HG03060 (cell line): ENCODE measurements around the gene GCNT4.
A peak's percentile ranks its signal among the peaks of the same experiment; 100 is the strongest.

Experiments
- ATAC-seq: cut with Tn5 transposase; IDR thresholded peaks from one replicate; pipeline ENCODE4 v1.9.1; 2021; ENCODE audit warnings: low read depth, moderate number of reproducible peaks; ENCODE audit not compliant: unreplicated experiment

Gene GCNT4

DNA sequence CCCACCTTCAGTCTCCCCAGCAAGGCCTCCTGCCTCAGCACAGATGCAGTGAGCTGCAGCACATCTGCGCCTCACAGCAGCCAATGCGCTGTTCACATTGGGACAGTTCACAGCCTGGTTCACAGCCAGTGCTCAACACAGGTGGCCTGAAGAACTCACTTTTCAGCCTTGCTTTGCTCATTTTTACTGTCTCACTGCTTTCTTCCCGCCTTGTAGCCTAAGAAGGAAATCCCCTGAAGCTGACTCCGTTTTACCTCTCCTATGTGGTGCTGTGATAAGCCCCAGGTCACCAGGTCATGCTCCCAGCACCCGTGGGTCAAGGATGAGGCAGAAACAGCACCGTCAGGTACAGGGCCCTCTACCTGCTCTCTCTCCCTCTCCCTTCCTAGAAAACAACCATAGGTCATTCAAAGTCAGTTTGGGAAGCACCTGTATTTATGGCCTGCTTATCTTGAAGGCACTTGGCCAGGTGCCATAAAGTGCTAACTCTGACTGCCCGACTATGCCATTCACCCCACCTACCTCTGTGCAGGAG lies 1.1 kb downstream of the GCNT4 start:
- no peak for ATAC-seq

DNA sequence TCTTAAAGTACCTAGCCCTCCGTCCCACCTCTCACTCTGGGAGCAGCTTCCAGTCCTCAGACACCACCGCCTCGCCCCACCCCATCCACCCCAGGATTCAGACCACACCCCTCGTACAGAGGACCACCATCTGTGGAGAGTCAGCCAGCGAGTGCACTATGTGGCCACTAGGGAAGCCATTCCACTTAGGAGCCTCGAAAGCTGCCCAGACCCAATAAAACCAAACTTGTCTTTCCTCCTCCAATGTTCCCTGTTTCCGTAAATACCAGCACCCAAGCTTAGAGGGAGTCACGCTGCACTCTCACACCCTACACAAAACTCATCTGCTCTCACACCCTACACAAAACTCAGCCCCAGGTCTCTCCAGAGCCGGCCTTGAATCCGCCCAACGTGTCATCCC lies 1.9 kb downstream of the GCNT4 start:
- no peak for ATAC-seq

DNA sequence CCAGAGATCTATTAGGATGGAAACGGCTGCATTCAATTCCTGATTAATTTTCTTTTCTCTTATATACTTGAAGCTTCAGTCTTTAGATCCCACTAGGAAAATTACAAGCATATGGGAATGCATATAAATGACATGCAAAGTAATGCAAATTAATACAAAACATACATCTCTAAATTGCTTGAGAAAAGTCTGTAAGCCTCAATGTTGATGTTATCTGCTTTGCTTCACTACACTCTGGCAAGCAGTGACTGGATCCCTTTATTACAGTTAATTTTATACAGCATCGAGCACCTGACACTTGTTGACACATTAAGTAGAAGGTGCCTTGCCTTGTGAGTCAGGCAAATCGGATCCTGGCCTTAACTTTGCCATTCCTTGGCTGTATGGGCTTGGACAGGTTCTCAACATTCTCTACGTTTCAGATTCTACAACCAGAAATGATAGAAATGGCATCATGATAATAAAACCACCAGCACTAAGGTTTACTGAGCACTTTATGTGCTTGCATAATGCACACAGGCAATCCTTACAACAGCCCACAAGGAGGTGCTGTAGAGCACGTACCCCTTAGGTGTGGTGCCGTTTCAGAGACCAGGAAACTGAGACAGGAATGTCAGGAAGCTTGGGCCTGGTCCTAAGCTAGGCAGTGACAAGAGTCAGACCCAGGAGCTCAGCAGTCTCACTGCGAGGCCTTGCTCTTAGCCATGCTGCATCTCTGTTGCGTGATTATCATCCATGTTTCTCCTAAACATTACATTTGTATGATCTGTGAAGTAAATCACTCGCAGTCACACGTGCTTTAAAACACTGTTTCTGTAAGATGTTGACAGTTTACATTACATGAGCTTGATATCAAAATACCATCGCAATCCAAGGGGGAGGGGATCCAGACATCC lies 2.7 kb downstream of the GCNT4 start:
- ATAC-seq, result no peak

DNA sequence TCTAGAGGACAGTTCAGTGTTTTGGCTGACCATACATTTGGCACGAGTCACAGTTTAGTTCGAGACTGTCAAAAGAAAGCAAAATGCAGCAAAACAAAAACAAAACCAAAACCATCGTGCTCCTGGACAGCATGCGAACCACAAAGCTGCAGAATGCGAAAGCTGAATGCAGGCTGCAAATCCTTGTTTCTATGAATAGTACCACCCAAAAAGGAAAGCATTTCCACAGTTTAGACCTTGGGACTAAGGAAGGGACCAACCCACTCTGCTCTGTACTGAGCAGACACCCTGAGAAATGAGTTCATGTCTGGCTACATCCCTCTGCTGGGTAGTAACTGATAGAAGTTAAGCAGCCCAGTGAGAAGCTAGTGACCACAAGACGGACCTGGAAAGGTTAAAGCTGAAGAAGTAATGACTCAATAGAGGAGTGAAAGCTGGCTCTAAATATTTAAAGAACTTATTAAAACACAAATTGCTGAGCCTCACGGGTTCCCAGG lies 3.9 kb downstream of the GCNT4 start:
- ATAC-seq, result peak; percentile 43

DNA sequence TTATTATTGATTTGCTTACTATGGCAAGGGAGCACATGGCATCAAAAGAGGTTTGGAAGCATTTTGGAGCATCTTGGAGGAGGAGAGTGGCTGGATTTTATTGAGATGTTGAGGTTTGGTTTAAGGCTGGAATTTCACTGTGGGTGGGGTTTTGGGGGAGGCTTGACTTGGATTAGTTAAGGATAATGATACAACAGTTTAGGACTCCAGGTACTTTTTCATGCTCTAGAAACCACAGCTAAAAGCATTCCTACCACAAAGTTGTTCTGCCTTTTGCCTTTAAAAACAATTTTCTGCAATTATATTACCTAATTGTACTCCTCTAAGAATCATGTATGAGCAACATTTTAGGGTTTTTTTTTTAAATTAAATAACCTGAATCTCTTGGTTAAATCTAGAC lies 5.0 kb downstream of the GCNT4 start:
- no peak for ATAC-seq

DNA sequence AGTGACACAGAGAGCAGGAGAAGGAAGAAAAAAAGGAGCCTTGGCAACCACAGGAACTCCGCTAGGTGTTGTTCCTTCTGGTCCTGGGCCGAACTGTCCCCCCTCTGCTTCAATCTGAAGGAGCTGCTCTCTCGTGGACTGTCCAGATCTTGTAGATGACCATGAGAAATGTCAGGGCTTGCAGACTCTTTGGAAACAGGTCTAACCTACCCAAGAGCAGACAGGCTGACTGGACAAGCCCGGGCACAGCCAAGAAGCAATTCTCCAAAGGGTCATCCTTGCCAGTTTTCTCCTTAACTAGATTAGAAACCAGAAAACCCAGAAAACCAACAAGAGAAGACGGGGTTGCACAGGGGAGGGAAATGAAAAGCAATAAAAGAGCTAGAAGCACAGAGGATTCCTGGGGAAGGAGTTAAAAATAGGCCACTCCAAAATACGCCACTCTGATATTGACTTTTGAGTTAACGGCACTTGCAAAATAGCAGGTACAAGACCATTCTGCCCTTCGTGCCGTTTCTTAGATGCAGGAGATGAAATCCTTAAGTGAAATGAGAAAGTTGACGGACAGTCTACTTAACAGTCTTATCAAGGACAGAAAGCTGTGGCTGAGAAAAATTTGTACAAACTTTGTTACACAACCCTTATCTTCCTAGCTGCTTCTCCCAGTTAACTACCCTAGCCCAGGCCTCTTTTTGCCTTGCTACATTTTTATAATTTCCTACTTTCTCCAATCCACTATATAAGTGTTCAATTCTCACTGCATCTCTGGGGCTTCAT lies 5.8 kb downstream of the GCNT4 start:
- no peak for ATAC-seq

DNA sequence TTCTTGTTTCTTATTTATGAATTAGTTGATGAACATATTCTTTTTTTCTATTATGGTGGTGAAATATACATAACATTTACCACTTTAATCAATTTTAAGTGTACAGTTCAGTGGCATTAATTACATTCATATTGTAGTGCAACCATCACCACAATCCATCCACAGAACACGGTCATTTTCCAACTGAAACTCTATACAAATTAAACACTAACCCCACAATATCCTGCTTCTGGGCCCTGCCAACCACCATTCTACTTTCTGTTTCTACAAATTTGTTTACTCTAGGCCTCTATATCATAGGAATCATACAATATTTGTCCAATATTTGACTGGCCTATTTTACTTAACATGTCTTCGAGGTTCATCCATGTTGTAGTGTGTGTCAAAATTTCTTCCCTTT lies 7.3 kb downstream of the GCNT4 start:
- ATAC-seq, result no peak

DNA sequence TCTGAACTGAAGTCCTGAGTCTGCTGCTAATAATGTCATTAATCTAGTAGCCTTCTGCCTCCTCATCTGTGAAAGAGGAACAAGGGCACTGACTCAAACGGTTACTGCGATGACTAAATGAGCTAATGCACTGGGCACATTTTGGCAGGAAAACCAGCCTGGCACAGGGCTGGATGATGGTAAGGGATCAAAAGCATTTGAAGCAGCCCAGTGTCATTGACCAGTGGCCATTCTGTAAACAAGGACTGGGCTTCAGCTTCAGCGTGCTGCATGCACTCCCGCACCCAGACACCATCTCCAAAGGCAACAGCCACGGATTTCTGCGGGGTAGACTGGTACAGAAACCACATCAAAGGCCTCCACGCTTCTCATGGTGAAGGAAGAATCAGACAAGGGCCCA lies 8.0 kb downstream of the GCNT4 start:
- no peak for ATAC-seq

DNA sequence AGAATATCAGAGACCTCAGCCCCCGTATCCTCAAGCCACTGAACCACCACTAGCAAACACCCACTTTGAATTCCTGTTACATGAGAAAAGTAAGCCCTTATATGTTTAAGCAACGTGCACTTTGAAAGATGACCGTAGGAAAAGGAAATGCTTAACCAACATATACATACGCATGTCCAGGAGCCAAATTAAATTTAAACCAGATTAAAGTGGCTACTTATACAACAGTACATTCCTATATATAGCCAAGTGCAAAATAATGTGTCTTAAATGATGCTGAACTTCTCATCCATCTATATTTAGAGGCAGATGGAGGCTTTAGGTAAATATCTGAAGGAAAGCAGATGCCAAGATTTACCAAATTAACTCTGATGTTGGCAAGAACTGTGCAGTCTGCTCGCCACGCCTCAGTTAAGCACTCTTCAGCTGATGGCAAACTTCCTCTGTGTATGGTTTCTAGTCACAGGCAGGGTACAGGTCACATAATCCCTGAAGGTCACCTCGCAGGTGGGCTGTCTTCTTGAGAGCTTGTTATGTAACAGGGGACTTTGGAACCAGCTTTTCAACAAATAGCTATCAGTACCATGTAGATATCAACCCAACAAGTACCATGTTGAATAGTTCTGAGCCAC lies 8.6 kb downstream of the GCNT4 start:
- ATAC-seq, result no peak

DNA sequence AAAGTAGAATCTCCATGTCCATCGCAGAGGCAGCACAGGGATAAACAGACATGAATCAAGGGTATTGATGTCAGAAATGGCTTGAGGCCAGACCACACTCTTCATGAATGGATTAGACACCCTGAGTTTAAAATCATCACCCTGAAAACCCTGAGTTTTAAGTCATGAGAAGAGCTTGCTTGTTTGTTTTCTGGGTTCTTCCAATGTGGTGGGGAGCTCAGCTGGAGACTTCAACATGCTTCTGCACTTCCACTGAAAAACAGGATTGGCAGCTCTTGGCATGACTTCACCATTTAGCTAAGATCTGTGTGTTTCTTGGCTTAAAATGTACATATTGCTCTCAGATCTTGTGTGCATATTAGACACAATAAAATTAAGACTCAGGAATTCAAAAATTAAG lies 9.8 kb downstream of the GCNT4 start:
- no peak for ATAC-seq

DNA sequence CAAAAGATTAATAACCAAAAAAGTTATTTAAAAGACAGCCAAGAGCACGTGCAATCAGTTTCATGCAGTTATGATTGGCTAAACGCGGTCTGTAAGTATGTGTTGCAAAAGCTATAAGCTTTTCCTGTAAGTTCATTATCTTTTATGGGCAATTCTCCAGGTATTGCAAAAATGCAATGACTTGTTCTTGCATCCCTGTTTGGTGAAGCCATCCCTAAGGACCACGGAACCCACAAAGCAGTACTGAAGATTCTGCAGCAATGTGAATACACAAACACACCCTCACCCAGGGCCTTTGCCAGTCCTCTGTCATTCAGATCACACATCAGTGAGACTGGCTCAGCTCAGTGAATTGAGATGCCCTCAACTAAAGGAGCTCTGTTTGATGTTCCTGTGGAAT lies 11.4 kb downstream of the GCNT4 start:
- ATAC-seq, result no peak

DNA sequence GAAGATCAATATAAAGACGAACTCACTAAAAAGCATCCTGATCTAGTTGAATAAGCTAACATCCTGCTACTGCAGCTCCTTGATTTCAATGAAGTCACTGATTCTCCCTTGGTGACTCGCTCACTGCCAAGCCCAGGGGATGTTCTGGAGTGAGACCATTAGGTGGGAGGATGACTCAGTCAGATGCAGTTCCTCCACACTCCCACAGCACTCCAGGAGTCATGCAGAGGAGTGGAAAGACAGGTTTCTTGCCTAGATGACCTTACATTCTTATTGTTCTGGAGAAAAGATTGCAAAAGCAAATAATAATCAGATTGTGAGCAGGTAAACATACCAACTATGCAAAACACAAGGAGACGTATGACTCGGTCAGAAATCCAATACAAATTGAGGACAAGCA lies 15.3 kb downstream of the GCNT4 start:
- ATAC-seq, result no peak

DNA sequence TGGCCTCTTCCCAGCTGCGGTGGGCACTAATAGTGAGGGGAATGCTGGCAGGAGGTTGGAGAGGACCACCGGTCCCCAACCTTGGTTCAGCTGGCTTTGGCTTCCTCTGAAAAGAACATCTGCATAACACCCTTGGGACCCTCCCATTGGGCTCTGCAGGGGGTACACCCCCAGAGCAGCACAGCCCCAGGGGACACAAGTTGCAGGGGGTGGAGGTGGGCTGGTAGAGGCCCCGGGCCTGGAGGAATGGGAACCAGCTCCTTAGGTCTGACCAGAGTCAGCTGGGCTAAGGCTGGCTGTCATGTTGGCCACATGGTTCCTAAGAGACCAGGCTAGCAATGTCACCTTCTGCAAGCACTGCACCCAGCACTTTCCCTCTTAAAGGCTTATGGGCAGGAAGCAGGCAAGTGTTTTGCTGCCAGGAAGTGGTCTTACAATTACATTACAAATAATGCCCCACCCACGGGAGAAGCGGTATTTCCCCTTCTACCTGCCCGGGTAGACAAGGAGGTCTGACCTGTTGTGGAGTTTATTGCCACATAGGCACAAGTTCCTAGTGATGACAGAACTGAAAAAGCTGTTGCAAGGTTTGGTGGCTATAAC lies 18.1 kb downstream of the GCNT4 start:
- no peak for ATAC-seq

DNA sequence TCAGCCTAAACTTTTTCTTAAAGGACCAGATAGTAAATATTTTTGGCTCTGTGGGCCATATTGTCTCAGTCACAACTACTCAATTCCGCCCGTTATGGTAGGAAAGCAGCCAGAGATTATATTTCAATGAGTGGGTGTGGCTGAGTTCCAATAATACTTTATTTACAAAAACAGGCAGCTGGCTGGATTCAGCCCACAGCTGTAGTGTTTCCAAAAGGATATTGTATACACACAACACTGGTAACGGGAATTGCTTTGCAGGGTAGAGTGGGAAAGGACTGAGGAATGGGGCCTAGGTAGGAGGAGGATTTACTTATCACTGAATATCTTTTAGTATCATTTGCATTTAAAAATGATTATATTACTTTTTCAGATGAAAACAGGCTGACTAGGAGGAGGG lies 21.0 kb downstream of the GCNT4 start:
- no peak for ATAC-seq

DNA sequence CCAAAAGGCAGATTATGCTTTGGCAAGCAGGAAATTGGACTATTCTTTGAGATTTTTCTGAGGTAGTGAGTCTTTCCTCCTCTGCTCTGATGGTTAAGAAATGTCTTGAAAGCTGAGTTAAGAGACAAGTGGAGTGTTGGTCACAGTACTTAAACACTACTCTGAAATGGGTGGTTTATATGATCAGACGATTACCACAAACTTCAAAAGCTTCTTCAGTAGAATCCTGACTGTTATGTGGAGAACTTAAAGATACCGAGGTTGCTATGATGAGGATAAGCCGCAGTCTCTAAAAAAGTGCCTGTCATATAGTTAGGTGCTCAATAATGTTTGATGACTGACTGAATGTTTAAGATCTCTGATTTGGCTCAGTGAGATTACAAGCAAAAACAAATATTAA lies 24.3 kb downstream of the GCNT4 start:
- no peak for ATAC-seq

DNA sequence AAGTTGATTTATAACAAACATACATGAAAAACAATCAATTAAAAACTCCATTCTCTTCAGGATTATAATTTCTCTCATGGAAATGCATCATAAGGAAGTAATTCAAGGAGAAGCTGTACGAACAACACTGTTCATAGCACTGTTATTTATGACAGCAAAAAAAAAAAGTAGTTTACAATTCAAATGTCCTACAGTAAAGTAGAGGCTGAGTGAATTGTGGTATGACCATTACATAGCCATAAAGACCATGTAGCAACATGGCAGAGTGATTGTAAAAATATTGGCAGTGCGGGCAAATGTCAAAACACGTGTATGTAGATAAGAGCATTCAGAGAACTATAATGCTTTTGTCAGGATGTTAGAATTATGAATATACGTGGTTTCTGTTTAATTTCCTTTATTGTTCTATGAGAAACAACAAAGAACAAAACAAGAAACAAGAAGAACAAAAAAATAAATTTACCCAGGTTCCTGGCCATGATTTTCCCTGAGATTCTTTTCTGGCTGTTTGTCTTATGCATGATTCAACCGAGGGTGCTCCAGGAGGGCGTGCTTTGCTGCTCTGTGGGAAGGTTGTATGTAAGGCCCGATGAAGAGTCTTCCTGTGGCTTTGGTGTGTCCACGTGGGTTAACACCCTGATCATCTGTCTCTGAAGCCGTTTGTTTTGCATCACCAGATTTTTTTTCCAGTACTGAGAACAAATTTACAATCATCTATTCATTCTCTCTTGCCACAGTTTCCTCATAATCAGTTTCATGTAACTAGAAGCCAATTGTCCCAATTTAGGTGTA lies 28.8 kb downstream of the GCNT4 start:
- ATAC-seq, result no peak

DNA sequence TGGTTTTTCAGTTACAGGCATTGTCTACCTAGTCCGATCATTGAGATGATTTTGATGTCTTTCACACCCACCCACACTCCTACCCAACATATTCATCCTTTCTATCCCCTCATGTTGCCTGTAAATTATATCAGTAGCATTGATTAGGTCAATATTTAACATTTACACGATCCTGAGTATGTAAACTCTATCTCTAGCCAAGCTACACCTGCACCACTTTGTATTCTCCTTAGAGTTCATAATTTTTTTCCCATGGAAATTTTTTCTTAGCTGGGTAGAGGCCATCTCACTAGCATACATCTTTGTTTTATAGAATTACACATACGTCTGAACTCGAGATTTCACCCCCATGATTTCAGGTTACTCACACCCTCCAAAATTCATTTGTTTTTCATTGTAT lies 30.6 kb downstream of the GCNT4 start:
- no peak for ATAC-seq

DNA sequence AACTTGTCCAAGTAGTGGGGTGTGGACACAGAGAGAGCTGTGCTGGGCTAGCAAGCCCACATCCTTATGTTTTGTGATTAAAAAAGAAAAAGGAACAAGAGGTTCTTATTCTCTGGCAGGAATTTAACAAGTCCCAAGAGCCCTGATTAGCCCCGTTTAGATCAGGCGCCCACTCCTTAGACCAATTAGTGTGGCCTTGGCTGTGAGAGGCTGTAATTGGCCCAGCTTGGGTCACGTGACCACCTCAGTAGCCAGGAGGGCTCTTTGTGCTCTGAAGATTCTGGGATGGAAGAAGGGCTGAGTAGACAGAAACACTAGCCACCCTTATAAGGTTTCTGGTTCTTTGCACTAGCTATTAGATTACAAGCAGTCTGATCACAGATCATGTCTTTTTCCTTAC lies 31.1 kb downstream of the GCNT4 start:
- no peak for ATAC-seq

DNA sequence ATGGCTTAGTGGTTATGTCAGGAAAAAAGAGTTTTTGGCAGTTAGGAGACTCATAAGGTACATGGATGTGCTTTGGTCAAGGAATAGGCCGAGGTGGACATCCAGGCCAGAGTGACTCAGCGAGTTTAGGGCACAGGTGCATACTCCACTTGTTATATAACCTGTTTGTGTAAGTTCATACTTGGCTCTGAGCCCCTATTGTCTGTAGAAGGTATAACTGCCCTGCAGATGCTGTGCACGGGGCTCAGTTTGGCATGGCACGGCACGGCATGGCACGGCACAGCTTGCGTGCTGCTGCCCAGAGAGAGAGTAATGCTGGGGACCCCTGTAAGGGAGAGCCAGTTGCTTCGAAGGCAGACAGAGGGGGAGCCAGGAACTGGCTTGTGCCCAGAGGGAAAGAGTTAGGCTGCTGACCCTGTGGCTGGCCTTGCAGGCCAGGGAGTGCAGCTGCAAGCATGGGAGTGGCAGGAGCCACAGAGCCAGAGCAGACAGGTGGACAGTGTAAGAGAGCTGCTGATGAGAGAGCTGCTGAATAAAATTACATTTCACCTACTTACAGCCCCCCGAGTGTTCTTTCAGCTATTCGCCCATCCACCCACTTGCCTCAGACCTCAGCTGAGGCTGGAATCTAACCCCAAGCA lies 32.2 kb downstream of the GCNT4 start:
- no peak for ATAC-seq
